ENCODE measurements around the gene NDUFA7.

Gene NDUFA7

GRCh38 chr19:8352134-8352827 lies 31.1 kb upstream of the NDUFA7 start (continued):
- TF ChIP-seq ZNF692 (tag by site-specific recombination; IDR thresholded peaks at IDR 0.05) = no peak
- TF ChIP-seq PRDM4 (tag by site-specific recombination; IDR thresholded peaks at IDR 0.05) = peak; percentile 72
- TF ChIP-seq ZNF184 (tag by site-specific recombination; IDR thresholded peaks at IDR 0.05) = no peak
- no peak for TF ChIP-seq ZNF830 (tag by site-specific recombination; IDR thresholded peaks at IDR 0.05; ENCODE audit: low read depth)
- no peak for TF ChIP-seq ZFP37 (tag by site-specific recombination; IDR thresholded peaks at IDR 0.05)
- no peak for TF ChIP-seq ZNF140 (tag by site-specific recombination; IDR thresholded peaks at IDR 0.05)
- no peak for TF ChIP-seq ZNF121 (tag by site-specific recombination; IDR thresholded peaks at IDR 0.05)
- TF ChIP-seq ZNF266 (tag by site-specific recombination; IDR thresholded peaks at IDR 0.05; ENCODE audit: low read depth) = no peak
- no peak for TF ChIP-seq REPIN1 (tag by site-specific recombination; IDR thresholded peaks at IDR 0.05; ENCODE audit: low read depth)
- no peak for TF ChIP-seq ZNF223 (tag by site-specific recombination; IDR thresholded peaks at IDR 0.05)
- TF ChIP-seq AEBP2 (tag by site-specific recombination; IDR thresholded peaks at IDR 0.05; ENCODE audit: borderline replicate concordance) = no peak
- TF ChIP-seq ZNF555 (tag by site-specific recombination; conservative IDR thresholded peaks at IDR 0.05) = no peak
- no peak for TF ChIP-seq ZXDB (tag by site-specific recombination; IDR thresholded peaks at IDR 0.05)
- peak; percentile 76 for TF ChIP-seq ZFHX2 (tag by site-specific recombination; conservative IDR thresholded peaks at IDR 0.05)
- TF ChIP-seq ZBTB11 (tag by site-specific recombination; conservative IDR thresholded peaks at IDR 0.05; ENCODE audit: low read depth) = no peak
- no peak for TF ChIP-seq TSHZ1 (tag by site-specific recombination; IDR thresholded peaks at IDR 0.05; ENCODE audit: borderline replicate concordance)
- TF ChIP-seq ZNF623 (tag by site-specific recombination; IDR thresholded peaks at IDR 0.05) = no peak
- no peak for TF ChIP-seq ZNF529 (tag by site-specific recombination; IDR thresholded peaks at IDR 0.05; ENCODE audit: insufficient replicate concordance)
- no peak for TF ChIP-seq TCF7L2 (IDR thresholded peaks at IDR 0.05; ENCODE audit: borderline replicate concordance, low read depth, low read length)
- TF ChIP-seq ZNF639 (tag by site-specific recombination; IDR thresholded peaks at IDR 0.05) = 0 out of 2 replicates have a peak, but pooled peaks have one; percentile 30
- TF ChIP-seq ZNF704 (tag by site-specific recombination; IDR thresholded peaks at IDR 0.05) = no peak
- peak; percentile 55; the same call in 1 of the 2 replicates for TF ChIP-seq EGR2 (tag by site-specific recombination; IDR thresholded peaks at IDR 0.05; ENCODE audit: low read depth)
- TF ChIP-seq ZBTB21 (tag by site-specific recombination; IDR thresholded peaks at IDR 0.05) = no peak
- TF ChIP-seq ZNF324 (tag by site-specific recombination; IDR thresholded peaks at IDR 0.05) = peak; percentile 70
